ENCODE measurements around the gene RPL7L1.

GRCh38 chr6:42871711-42872110 is 7.7 kb upstream of the RPL7L1 start:
- TF ChIP-seq CTCF (IDR thresholded peaks at IDR 0.05) (no peak), POLR2A (IDR thresholded peaks at IDR 0.05) (no peak)
